CD1c-positive myeloid dendritic cell (primary cell): ENCODE results near the gene DLEC1.

Experiments
- DNase-seq: peaks from one replicate; pipeline ENCODE4 v3.0.0-alpha.2; 2016; ENCODE audit errors: extremely low spot score

DLEC1 gene

DNA sequence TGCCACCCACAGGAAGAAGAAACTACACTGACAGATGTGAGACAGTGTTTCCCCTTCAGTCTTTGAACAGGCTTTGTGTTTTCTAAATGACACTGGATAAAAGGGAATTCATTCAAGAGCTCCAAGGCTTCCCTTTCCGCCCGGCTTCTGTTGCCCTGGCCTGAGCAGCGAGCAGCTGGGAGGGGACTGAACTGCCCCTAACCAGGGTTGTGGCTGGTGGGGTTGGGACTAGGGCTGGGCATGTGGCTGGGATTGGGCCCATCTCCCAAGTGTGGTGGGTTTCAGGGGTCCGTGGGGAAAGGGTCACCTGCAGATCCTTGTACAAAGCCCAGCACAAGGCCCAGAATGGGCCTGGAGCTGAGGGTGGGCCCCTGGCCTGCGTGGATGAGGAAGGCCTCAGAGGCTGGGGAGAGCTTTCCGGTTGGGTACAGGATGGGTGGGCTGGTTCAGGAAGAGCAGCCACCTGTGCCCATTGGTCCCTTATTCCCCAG, 38.0 kb upstream of the DLEC1 start:
- DNase-seq: no peak

DNA sequence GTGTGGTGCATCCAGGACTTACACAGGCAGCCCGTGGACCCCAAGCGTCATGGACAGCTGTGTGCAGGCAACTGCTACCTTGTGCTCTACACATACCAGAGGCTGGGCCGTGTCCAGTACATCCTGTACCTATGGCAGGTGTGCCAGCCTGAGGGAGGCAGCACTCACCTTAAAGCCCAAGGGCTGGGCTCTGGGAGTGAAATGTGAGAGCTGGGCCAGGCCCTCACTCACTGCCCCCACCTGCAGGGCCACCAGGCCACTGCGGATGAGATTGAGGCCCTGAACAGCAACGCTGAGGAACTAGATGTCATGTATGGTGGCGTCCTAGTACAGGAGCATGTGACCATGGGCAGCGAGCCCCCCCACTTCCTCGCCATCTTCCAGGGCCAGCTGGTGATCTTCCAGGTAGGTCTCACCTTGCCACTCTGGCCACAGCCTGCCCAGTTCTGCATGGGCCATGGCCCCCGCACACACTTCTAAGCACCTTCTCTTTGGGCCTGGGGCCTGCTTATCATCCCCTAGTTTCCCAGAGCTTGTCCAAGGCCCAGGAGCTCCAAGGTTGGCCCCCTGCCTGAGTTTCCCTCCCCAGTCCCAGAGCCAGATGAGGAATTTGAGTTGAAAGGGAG, 37.4 kb upstream of the DLEC1 start:
- DNase-seq: no peak

DNA sequence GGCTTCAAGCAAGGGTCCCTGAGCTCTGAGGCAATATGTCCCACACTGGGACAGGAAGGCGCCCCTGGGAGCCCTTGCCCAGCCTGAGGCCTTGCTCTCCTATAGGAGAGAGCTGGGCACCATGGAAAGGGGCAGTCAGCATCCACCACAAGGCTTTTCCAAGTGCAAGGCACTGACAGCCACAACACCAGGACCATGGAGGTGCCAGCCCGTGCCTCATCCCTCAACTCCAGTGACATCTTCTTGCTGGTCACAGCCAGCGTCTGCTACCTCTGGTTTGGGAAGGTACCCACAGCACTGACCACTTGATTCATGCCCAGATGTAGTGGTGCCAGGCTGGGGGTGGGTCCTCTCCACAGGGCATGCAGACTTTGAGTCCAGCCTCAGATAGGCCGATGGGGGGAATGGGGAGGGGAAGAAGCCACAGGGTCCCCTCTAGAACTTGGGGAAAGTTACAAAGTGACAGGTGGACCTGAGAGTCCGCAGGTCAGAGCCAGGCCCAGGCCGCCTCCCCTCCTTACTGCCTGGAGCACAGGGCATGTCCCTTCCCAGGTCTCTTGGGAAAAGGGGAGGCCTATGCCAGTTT, 36.6 kb upstream of the DLEC1 start:
- no peak for DNase-seq

DNA sequence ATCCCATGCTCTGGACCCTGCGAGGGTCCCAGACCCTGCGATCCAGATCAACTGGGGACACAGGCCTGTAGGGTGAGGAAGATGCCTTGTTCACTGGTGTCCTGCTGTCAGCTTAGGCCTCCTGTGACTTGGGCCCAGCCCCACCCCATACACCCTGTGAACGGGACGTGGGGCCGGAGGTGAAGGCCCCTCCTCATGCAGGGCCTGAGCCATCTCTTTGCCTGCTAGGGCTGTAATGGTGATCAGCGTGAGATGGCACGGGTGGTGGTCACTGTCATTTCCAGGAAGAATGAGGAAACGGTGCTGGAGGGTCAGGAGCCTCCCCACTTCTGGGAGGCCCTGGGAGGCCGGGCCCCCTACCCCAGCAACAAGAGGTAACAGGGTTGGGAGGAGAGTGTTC, 36.1 kb upstream of the DLEC1 start:
- no peak for DNase-seq

DNA sequence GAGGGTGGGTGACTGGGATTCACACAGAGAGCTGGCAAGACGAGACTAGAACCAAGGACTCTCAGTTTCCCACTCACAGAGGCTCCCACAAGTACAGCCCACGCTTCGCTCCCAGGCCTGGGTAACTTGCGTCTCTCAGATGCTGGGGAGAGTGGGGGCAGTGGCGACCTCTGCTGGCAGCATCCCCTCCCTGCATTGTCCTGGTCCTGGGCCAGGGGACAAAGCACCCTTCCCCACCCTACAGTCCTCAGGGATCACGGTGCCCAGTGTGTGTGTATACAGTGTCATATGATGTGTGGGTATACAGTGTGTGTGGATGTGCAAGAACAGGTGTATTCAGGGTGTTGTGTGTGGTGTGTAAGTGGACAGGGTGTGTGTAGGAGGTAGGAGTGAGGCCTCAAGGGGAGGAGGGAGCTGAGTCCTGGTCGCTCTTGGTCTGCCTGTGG, 35.6 kb upstream of the DLEC1 start:
- peak; percentile 59 for DNase-seq

DNA sequence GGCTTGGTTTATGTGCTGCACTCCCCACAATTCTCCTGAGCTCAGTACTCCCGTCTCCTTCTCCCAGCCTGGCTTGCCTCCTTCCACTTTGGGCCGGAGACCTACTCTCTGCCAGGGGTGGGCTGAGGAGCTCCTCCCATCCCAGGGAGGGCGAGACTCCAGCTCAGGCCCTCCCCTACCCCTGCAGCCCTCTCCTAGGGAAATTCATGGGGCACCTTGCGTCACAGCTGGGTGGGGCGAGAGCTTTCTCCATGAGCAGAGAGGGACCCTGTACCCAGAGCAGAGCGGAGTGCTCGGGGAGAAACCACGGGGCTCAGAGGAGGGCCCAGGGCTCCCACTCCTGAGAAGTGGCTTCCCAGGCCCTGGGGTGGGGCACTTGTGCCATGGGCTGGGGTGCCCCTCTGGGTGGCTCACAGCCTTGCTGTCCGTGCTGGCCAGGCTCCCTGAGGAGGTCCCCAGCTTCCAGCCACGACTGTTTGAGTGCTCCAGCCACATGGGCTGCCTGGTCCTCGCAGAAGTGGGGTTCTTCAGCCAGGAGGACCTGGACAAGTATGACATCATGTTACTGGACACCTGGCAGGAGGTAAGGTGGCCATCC, 35.1 kb upstream of the DLEC1 start:
- DNase-seq: no peak

DNA sequence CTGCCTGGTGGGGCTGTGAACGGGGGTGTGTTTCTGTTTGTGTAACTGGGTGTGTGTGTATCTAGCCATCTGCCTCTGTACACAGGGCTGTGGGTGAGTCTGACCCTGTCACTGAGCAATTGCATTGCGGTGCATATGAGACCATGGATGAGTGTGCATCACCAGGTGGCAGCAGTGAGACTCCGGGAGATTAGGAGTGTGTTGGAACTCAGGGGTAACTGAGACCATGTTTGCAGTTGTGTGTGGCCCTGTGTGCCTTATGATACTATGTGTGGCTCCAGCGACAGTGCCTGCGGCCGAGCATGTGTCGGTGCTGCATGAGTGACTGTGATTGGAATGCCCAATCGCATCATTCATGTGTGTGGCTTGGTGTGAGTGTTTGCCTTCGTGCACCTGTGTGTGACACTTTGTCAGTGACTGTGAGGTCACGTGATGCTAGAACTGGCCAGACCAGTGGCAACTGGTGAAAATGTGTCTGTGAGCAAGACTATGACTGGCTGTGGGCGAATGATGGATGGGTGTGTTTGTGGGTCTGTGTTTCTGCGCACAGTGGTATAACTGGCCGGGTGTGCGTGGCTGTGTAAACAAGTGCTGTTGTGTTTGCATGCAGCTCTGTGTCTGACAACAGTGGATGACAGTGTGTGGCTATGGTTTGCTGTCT, 34.5 kb upstream of the DLEC1 start:
- DNase-seq: peak; percentile 40

DNA sequence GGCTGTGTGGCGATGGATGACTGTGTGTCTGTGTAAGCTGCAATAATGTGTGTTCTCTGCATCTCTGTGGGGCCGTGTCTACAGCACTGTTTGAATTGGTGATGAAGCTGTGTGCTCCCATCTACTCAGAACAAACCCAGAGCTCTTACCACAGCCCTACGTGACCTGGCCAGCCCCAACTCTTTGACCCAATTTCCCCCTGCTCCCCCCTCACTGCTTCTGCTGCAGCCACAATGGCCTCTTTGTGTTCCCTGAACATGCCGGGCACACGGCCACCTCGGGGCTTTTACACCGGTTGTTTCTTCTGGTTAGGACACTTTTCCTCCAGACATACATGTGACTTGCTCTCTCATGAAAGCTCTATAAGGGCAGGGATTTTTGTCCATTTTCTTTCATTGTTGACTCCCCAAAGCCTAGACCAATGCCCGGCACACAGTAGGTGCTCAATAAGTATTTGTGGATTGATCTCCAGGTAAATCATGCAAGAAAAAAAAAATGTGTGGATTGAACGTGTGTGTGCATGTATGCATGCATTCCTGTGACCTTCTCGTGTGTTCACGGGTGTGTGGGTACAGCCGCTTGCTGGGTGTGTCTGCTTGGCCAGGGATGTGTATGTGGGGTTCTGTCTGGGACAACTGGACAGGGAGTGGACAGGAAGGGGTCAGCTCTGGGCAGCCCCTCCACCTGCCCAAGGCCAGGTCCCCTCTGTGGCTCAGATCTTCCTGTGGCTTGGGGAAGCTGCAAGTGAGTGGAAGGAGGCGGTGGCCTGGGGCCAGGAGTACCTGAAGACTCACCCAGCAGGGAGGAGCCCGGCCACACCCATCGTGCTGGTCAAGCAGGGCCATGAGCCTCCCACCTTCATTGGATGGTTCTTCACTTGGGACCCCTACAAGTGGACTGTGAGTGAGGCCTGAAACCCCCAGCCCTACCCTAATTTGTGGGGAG, 33.7 kb upstream of the DLEC1 start:
- no peak for DNase-seq

DNA sequence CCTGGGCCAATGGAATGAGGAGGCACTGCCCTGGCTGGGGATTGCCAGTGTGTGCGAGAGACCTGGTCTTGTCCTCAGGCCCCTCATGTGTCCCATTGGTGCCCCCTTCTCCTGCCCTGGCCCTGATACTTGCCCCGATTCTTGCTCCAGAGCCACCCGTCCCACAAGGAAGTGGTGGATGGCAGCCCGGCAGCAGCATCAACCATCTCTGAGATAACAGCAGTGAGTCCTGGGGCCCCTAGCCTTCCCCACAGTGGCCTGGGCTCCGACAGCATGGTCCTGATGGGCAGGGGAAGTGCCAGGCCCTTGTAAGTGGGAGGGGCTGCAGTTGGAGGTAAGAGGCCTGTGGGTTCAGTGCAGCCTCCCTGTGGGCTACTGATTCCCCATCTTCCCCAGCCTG, 33.0 kb upstream of the DLEC1 start:
- DNase-seq: no peak

DNA sequence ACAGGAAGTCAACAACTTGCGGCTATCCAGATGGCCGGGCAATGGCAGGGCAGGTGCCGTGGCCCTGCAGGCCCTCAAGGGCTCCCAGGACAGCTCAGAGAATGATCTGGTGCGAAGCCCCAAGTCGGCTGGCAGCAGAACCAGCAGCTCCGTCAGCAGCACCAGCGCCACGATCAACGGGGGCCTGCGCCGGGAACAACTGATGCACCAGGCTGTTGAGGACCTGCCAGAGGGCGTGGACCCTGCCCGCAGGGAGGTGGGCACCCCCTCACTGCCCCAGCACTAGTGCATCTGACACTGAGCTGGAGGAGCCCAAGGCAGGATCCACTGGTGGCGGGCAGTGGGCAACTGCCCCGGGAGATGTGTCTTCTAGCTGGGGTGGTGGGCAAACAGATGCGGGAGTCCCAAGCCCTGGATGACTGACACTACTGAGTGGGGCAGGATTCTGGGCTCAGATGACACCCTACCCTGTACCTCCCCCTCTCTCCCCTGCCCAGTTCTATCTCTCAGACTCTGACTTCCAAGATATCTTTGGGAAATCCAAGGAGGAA, 32.5 kb upstream of the DLEC1 start:
- no peak for DNase-seq

DNA sequence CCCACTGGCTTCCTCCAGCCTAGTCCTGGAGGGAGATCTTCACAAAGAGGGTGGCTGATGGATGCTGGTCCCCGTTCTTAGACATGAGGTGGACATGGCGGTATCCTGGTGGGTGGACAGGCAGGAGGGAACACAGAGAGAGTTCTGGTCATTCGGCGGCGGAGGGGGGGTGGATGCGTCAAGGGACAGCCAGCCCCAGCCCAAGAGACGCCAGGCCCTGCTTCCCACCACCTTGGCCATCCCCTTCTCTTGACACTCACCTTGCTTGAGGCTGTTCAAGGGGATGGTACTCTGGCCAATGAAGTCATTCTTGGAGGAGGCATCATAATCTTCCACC, 31.3 kb upstream of the DLEC1 start:
- DNase-seq: no peak

DNA sequence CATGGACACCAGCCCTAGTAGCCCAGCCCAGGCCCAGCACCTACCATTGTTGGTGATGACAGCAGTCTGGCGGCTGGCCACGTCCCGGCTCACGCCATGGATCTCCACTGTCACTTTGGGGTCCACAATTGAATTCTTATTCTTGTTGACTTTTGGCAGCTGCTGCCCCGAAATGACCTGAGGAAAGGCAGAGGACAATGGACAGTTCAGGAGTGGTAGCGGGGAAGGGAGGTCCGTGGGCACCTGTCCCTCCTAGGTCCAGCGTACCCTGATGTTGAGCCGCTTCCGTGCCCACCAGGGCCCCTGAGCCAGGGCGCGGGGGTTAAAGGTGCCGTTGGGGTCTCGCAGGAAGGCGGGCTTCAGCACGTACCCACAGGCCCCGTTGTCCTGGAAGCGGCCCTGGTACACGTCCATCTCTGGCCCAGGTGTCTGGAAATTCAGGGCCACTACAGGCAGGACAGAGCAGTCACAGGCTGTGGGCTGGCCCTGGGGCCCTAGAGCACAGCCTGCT, 30.8 kb upstream of the DLEC1 start:
- DNase-seq: no peak

DNA sequence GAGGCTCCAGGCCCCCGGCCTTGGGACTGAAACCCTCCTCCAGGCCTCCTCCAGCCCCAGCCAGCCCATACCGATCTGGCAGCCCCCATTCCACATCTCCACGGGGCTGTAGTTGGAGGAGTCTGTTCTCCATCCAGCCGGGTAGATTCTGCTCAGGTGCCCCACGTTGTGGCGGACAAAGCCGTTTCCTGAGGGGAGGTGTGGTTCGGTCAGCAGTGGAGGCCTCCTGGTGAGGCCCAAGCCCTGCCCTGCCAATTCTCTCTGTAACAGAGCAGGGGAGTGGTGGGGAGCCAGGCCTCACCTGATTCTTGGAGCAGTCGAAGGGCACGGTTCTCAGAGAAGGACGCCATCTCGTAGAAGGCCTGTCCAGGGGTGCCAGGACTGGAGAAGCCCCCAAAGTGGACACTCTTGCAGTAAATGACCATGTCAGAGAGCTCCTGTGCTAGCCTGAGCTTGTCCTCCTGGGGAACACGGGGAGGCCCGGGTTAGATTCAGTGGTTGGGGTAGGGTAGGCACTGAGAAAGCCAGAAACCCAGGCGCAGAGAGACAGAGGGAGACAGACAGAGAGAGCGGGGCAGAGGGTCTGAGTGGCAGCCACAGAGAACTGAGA, 29.9 kb upstream of the DLEC1 start:
- no peak for DNase-seq

DNA sequence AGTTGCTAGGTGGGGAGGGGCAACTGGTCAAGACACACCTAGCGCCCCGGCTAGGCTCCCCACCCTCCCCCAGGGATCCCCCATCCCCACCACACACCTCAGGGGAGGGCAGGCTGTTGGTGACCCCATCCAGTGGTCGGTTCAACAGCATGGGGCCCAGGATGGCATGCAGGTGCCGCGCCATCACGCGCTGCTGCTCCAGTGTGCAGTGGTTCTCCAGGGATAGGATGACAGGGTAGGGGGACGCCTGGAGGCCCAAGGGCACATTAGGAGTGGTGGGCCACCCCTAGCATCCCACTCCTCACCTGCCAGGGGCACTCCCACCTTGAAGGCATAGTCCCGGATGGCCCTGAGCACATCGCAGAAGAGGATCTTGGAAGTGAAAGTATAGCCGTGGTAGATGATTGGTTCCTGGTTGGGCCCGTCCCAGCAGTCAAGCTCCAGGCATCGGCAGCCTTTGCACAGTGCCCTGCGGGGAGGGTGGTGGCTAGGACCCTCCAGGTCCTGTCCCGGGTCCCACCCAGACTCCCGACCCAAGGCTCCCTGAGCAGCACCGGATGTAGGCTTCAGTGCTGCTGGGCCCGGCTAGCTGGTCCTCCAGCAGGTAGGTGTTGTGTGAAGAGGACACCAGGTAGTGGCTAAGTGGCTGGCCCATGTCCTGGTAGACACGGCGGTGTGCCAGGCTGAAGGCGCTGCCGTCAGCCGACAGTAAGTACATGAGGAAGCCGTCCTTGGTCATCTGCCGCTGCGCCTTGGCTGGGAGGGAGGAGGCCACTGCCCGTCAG, 29.0 kb upstream of the DLEC1 start:
- DNase-seq: no peak

DNA sequence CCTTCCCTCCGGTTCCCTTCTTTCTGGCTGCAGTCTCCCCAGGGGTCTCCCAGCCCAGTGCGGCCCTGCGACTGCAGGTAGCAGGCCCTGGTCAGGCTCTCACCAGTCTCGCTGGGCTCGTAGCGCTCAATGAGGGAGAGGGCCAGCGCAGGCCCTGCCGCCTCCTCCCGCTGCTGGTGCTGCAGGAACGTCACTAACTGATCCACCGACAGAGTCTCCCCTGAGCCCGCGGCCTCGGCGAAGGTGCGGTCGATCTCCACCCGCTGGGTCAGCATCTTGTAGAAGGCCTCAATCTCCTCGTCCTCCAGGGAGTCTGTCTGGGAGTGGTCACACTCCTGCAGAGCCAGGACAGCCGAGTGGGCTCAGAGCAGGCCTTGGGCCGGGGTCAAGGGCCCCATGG, 27.9 kb upstream of the DLEC1 start:
- no peak for DNase-seq

DNA sequence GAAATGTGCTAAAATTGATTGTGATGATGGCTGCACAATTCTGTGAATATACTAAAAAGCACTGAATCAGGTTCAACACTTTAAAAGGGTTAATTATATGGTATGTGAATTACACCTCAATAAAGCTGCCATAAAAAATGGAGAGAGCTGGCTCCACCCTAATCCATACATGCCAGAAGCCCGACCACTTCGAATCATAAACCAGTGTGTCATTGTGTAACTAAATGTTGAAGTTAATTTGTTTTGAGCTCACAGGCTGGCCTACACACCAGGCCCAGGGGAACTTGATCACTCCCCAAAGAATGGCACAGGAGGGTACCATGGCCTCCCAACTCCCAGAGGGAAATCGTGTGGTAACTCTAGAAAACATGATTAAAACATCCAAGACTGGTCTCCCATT, 23.5 kb upstream of the DLEC1 start:
- DNase-seq: no peak

DNA sequence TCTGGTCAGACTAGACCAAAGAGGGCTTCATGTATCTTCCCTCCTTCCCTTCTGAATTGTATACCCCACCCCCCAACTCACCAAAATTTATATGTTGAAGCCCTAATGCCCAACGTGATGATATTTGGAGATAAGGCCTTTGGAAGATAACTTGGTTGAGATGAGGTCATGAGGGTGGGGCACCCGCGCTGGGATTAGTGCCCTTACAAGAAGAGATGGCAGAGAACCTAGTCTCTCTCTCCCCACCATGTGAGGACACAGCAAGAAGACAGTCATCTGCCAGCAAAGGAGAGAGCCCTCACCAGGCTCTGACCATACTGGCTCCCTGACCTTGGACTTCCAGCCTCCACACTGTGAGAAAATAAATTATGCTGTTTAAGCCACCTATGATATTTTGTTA, 23.0 kb upstream of the DLEC1 start:
- no peak for DNase-seq

DNA sequence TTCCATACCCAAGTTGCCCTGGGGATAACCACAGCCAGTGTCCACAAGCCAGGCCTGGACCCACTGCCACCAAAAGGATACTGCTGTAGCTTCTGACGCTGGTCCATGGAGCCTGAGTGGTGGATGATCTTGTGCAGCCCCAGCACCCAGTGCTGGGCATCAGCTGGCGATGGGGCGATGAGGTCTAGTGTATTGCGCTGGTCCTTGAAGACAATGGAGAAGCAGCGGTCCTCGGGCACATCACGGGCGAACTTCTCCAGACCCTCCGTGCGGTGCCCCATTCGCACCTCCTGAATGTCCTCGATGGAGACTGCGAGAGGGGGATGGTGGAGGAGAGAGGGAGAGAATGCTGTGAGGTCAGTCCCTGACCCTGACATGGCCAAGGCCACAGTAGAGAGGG, 22.6 kb upstream of the DLEC1 start:
- no peak for DNase-seq

DNA sequence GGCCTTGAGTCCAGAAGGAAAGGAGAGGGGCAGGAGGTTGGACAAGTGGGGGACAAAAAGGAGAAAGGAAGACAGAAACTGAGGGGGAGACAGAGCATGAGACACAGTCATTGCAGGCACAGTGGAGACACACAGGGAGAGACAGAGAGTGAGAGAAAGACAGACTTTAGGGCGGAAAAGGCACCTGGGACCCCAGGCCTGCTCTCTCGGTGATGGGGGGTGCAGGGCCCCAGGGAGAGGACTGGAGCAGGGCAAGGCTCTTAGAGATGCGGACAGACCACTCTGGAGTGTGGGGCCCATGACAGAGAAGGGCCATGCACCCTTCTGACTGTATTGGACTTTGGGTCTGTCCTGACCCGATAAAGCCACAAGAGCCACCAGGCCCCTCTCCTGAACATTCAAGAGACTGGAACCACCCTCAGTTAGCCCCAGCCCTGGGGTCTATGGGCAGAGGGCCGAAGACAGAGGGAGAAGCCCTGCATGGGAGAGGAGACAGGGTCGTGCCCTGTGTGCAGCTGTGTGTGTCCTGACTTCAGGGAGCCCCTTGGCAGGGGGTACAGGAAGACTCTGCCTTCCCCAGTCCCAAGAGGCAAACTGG, 22.1 kb upstream of the DLEC1 start:
- no peak for DNase-seq
